HG03025 (cell line): ENCODE results near the gene MED26.

Experiments used
- ATAC-seq: cut with Tn5 transposase; IDR thresholded peaks from one replicate; pipeline ENCODE4 v1.9.1; 2021; ENCODE audit warnings: mild to moderate bottlenecking, moderate library complexity; ENCODE audit not compliant: unreplicated experiment, low FRiP score

MED26 gene

DNA sequence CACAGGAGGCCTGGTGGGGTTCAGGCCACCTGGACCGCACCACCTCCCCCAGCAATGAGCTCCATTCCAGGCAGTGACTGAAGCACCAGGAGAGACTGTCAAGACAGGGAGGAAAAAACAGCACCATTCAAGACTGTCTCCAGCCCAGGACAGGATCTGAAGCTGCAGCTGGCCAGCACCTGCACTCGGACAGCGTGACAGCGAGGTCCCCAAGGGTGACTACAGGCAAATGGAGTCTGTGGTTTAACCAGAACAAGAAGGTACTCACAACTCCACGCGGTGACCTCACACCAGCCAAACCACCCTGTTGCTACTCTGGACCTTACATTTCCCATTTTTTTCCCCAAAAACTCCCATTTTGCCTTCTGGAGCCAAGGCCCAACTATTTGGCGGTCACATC lies 9.8 kb downstream of the MED26 start:
- ATAC-seq: no peak

- ATAC-seq: no peak
These were observed 12.2 kb downstream of the MED26 start for GRCh38 chr19:16615808-16616207.

GRCh38 chr19:16614941-16615340 lies 13.1 kb downstream of the MED26 start:
- no peak for ATAC-seq

- no peak for ATAC-seq
These were observed 14.2 kb downstream of the MED26 start for GRCh38 chr19:16613841-16614240.

DNA sequence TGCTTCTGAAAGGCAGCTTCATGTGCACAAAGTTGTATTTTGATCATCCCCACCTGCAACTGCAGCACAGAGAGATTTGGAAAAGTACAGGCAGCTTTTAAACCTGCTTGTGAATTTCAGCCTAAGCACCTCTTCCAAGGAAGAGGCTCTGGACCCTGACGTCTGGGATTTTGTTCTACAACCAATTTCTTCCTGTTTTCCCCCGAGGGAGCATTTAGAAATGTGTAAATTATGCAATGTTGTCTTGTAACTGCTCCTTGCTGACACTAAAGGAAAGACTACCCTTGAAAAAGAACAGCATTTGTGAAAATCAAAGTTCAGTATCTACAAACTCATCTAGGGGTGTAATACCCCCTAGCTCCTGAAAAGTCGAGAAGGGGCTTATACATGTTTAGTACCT lies 15.4 kb downstream of the MED26 start:
- ATAC-seq: no peak

GRCh38 chr19:16611121-16611520 lies 16.9 kb downstream of the MED26 start:
- ATAC-seq: no peak

DNA sequence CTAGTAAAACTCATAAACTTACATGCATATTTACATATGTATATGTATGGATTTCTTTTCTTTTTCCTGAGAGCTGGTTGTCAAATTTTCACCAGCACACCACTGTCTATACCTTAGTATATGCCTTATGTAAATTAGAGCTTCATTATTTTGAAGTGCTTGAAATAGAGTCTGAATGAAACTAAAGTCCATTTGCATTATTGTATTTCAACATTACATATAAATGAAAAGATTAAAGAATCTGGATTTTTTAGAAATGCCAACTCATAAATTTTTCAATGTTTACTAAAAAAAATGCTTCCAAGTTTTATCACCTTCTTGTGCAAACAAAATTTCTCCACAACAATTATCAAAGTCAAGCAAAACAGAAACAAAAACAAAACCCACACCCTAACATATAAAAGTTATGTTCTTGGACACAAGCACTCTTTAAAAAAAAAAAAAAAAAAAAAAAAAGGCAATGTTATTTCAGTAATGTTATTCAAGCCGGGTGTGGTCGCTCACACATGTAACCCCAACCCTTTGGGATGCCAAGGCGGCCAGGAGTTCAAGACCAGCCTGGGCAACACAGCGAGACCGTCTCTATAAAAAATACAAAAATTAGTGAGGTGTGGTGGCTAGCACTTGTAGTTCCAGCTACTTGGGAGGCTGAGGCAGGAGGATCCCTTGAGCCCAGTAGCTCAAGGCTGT lies 18.3 kb downstream of the MED26 start:
- no peak for ATAC-seq

- no peak for ATAC-seq
These were observed 19.7 kb downstream of the MED26 start for GRCh38 chr19:16608290-16608739.

DNA sequence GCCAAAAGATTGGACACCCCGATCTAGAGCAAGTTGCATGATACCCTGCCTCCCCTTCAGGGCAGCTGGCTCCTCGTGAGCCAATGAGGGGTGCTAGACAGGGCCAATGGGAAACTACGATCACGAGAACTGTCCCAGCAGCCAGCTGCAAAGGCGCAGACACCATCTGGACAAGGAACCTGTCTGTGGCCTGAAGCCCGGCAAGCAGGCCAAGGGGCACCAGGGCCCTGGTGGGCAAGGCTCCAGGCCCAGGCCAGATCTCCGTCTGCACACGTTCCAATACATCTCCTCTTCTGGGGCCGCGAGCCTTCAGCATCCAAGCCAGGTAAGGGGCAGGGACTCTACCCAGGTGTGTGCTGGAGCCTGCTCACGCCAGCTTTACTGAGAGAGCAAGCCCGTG lies 20.2 kb downstream of the MED26 start:
- ATAC-seq: no peak

DNA sequence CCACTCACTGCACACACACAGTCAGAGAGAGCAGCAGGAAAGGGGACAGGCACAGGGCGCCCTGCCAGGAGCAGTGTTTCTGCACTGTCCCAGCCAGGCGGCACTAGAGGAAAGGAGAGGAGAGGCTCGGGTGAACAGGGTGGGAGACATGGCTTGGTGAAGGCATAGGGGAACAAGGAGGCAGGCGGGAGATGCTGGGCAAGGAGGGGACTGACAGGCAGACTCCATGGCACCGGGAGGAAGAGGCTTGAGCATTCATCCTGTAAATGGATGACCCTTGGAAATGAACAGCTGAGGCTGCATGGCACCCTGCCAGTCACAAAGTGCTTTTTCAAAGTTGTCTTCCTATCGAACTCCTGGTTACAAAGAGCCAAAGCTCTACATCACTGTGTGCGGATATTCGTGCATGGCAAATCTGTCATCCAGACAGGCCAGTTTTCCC lies 22.4 kb downstream of the MED26 start:
- ATAC-seq: no peak

- no peak for ATAC-seq
These were observed 22.9 kb downstream of the MED26 start for GRCh38 chr19:16605115-16605514.

- ATAC-seq: no peak
These were observed 23.4 kb downstream of the MED26 start for GRCh38 chr19:16604615-16605014.

GRCh38 chr19:16603090-16603489 lies 24.9 kb downstream of the MED26 start:
- ATAC-seq: no peak

- no peak for ATAC-seq
These were observed 26.5 kb downstream of the MED26 start for GRCh38 chr19:16601378-16602052.

DNA sequence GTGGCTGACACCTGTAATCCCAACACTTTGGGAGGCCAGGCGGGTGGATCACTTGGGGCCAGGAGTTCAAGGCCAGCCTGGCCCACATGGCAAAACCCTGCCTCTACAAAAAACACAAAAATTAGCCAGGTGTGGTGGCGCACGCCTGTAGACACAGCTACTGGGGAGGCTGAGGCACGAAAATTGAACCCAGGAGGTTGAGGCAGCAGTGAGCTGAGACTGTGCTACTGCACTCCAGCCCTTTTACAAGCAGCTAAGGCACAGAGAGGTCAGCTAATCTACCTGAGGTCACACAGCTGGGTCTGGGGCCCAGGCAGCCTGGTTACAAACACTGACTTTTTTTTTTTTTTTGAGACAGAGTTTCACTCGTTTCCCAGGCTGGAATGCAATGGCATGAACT lies 27.2 kb downstream of the MED26 start:
- no peak for ATAC-seq

GRCh38 chr19:16599655-16600346 lies 28.2 kb downstream of the MED26 start:
- no peak for ATAC-seq

- ATAC-seq: no peak
These were observed 29.2 kb downstream of the MED26 start for GRCh38 chr19:16598848-16599247.

DNA sequence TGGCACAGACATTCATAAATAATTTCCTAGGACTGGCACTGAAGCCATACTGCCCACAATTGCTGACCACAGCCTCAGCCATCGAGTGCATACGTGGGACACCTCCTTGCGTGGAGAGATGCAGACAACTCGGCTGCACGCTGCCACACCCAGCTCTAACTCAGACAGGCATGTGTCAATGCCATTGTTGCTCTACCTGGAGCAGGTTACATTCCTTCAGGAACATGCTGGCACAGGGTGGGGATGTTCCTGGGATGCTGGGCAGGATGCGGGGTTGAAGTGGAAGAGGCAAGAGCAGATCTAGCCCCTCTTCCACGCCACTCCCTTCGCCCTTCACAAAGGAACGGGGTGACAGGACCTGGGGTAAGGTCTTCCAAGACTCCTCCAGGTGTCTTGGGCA lies 31.6 kb downstream of the MED26 start:
- no peak for ATAC-seq

DNA sequence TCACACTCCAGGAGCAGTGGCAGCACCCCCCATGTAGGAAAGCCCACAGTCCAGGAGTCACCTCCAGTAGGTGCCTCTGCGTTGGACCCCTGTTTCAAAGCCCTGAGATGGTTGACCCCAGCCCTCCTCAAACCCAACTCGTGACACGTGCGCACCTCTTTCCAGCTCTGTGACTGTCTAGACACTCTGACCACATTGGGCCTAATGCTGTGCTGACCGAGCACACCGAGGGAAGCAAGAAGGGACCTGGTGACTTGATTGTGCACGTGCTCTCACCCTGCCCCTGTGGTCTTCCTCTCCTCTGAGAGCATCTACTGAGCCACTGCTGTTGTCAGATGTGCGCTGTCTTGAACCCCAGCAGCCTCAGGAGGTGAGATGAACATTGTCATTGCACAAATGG lies 32.9 kb downstream of the MED26 start:
- ATAC-seq: no peak

- no peak for ATAC-seq
These were observed 33.3 kb downstream of the MED26 start for GRCh38 chr19:16594681-16595091.

GRCh38 chr19:16594131-16594586 lies 33.8 kb downstream of the MED26 start:
- ATAC-seq: no peak
